Activated gamma-delta T cell (primary cell): ENCODE measurements around the gene TMEM234.

Experiments used
- DNase-seq: peaks from one replicate; lab custom pipeline; 2025; lab: John Stamatoyannopoulos, UW

TMEM234 gene

DNA sequence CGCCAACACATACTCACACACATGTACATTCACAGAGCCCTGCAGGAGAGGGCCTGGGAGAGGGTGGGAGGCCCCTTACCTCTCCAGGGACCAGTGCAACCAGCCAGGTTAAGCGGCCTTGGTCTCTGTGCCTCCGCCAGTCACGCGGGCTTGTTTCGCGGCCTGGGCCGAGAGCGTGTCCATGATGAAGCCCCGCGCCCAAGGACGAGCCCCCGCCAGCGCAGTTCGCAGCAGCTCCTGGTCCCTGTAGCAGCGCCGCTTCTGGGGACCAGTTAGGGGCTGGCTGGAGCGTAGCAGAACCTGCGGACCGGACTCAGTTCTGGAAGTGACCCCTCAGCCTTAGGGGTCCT lies 17.6 kb upstream of the TMEM234 start:
- no peak for DNase-seq

DNA sequence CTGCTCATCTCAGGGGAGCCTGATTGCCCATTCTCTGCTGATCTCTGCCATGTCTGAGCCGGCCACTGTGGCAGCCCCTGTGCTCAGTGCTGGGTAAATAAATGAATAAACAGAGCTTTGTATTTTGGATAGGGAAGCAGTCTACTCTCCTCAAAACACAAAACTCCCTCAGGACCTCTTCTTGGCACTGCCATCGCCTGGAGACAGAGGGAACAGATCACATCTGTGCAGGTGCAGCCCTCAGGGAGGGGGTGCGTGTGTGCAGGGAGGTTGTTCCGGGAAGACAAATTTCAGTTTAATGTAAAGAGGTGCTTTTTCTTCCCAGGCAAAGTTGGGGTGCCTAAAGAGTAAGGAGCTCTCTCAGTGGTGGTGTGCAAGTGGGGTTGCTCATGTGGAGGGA lies 17.2 kb upstream of the TMEM234 start:
- no peak for DNase-seq

DNA sequence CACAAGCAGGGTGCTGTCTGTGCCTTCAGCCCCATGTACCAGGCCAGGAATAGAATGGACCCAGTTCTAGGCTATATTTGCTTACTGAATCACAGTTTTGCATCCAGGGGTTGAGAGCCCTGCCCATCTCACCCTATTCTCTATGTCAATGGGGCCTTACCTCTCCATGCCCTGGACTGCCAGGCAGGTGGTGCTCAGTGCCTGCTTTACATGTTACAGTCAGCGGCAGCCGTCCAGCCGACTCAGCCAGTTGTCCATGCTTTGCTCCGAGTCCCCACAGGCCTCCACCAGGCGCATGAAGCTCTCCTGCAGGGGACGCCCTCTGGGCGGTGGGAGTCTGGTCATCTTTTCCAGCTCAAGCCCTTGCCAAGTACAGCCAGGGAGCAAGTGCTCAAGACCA lies 12.6 kb upstream of the TMEM234 start:
- DNase-seq, result no peak

DNA sequence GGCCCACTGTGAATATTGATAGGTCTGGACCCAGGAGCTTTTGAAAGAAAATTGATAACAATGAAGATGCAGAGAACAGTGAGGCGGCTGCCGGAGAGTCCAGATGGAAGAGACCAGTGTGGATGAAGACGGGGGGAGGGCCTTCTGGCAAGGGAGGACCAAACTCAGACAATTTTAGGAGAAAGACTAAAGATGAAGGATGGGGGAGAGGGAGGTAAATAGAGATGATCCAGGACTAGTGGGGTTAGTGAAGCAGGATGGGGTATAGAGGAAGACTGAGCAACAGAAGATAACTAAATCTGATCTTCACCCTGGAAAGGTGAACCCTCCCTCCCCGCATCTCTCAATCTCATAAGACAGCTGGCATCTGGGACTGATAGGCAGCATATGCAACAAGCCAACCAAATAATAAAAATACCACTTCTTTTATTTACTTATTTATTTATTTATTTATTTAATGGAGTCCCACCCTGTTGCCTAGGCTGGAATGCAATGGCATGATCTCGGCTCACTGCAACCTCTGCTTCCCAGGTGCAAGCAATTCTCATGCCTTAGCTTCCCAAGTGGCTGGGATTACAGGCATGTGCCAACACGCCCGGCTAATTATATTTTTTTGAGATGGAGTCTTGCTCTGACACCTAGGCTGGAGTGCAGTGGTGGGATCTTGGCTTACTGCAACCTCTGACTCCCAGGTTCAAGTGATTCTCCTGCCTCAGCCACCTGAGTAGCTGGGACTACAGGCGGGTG lies 10.6 kb upstream of the TMEM234 start:
- no peak for DNase-seq

GRCh38 chr1:32231843-32232432 lies 9.8 kb upstream of the TMEM234 start:
- DNase-seq, result no peak

DNA sequence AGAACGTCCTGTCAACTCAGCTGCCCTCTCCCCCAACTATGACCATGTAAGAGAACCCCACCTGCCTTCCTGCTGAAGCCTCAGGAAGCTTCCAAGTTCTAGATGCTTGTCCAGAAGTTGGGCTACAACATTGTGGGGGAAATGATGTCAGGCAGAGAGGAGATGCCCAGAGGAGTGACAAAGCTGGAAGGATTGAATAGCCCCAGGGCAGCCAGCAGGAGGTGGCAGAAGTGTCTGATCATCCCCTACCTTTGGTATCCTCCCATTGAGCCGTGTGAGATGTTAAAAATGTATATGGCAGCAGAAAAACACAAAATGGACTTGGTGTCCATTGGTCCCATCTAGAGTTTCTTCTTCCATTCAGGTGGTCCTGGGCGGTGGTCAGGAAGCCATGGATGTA lies 6.6 kb upstream of the TMEM234 start:
- DNase-seq, result no peak

DNA sequence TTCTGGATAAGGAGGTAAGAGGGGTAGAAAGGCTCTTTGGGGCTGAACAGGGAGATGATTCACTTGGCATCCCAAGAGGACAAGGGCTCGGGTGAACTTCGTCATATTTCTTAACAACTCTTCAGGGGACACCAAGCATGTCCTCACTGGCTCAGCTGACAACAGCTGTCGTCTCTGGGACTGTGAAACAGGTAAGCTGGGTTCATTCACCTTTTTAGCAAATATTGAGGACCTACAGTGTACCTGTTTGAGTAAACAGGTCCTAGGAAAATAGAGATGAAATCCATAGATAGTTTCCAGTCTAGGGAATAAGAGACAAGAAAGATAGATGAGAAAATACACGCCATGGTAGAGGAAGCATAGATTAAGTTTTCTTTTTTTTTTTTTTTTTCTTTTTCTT lies 2.1 kb upstream of the TMEM234 start:
- DNase-seq, result no peak

- no peak for DNase-seq
These were observed 1.5 kb upstream of the TMEM234 start for GRCh38 chr1:32223683-32224082.

DNA sequence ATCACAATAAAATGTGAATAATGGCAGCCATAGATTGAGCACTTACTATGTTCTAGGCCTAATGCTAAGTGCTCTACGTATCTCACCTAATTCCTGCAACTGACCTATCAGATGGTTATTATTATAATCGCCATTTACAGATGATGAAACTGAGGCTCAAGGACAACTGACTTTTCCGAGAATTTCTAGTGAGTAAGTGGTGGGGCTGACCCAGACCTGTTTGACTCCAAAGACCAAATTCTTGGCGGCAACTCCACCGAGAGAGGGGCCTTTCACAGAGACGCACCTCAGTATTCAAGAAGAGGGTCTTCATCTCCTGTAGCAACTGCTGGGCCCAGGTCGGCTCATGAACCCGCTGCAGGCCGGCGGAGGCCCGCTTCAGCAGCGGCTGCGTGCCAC lies 573 bp downstream of the TMEM234 start:
- DNase-seq, result no peak

DNA sequence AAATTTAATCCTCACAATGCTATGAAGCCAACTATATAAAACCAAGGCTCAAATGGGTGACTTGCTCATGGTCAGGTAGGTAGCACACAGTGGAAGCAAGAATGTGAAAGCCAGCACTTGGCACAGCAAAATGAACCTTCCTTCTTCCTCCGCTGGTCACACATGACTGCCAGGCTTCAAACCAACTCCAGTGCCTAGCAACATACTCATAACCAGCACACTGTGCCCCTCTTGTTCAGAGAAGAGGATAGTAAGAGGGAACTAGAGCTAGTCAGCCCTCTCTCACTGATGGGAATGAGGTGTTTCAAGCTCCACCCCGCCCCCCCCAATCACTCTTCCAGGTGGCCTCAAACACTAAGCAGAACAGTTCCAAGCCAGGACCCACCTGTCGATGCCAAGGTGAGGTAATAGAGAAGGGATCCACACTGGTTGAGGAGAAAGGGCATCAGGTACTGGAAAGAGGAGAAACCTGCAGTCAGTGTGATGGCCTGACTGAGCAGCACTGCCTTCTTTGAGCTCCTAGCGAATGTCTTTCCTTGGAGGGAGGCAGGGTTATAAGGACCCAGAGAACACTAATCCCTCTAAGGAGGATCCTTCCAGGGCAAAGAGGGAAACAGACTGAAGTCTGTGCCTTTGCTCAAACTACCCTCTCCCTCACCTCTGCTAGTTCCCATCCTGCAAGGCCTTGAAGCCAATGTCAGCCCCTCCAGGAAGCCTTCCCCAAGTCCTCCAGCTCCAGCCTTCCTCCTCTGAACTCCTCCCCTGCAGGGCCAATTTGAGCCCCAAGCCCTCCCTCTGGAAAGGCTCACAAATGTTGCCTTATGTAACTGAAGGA lies 1.2 kb downstream of the TMEM234 start:
- DNase-seq, result no peak

- no peak for DNase-seq
These were observed 3.1 kb downstream of the TMEM234 start for GRCh38 chr1:32219022-32219421.

DNA sequence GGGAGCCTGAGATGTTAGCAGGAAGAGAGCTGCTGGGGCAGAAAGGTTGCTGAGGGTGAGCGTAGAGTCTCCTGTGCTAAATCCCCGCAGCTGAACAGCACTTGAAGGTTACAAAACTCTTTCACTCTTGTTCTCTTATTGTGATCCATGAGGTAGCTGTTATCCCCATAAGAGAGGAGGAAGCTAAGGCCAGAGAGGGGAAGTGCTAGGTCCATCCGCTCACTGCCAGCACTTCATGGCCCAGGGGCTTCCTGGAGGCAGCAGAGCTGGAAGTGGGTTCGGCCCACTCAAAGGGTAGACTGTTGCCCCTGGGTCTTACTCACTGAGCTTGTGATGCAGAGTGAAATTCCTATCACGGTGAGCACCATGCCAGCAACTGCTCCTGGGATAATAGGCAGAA lies 5.6 kb downstream of the TMEM234 start:
- no peak for DNase-seq

DNA sequence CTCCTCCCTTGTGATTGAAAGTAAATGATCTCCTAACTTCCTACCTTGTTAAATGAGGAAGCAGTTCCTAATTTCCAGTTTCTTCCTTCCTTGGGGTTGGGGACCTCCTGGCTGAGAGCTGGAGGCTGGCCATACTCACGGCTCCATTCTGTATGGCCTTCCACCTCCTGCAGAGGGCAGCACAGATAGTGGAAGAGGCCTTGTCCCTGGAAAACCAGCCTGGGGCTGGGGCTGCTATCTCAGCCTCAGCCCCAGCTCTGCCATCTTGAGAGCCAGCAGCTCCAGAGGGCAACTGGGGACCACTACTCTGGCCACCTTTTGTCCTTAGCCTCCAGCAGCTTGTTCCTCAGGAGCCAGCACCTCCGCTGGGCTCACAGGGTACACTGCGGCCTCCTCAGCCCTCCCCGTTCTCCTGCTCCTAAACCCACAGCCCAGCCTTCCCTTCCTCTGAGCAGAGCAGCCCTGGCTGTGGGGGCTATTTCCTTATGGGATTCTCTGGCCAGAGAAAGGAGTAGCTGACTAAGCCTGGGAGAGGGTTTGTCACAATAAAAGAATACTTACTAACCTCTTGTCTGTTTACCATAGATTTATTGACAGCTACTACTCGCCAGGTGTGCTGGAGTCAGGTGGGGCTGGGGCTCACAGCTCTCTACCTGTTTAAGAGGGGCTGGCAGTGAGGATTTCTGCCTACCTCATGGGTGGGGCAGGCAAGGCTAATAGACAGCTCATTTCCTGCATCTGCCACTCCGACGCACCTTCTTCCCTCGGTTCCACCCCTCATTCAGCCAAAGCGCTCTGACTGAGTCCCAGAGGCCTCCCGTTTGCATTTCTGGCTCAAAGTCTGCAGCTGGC lies 6.3 kb downstream of the TMEM234 start:
- DNase-seq, result no peak

- DNase-seq, result no peak
These were observed 13.2 kb downstream of the TMEM234 start, which contains the start of gene DCDC2B for GRCh38 chr1:32208891-32209328. TSS of gene DCDC2B (plus strand) at chr1:32209089. CDS start at chr1:32209094, 5 bp downstream.

DNA sequence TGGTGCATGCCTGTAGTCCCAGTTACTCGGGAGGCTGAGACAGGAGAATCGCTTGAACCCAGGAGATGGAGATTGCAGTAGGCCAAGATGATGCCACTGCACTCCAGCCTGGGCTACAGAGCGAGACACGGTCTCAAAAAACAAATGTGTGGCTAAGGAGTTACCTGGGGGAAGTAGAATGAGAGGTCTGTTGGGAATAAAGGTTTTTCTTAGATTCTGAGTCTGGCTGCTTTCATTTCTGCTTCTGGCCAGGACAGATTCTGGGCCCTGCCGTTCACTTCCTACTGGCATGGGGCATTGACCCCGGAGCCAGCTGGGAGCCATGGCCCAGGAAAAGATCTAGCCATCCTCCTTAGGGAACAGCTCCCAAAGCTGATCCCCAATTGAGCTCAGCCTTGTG lies 13.7 kb downstream of the TMEM234 start:
- DNase-seq, result no peak

DNA sequence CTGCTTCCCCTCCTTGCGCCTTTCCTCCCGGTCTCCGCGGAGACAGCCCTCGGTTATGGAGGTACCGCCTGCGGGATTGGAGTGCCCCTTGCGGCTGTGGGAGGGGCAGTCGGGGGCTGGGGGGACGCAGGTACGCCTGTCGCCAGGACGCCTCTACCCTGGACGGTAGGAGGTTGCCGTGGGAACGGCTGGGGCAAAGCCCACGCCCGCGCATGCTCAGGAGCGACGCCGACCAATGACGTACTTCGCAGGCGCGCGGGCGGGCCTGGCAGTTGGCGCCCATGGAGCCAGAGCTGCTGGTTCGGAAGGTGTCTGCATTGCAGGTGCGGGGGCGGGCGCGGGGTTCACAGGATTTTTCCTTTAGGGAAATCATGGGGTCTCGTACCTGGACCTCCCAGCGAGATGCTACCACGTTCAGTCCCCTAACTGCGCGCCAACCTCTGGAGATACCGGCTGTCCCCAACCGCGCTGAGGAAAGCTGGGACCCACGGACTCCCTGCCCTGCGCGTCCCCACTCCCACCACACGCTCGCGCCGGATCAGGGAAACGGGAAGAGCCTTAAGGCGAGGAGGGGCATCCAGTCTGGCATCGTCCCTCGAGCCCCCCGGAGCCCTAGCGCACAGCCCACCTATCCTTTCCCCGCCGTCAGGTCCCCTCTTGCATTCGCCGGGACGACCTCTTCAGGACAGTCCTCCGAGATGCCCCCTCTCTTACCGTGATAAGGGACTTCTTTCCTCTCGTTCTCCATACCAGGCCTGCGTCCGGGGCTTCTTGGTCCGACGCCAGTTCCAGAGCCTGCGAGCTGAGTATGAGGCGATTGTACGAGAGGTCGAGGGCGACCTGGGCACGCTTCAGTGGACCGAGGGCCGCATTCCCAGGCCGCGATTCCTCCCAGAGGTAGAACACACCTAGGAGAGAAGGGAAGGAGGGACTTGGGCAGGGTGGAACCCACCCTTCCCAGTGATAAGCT lies 16.5 kb downstream of the TMEM234 start, which contains the start of gene IQCC:
Gene IQCC, plus strand, starts transcription at position 271 of the 970 bp plus-strand sequence. Its CDS starts 11 bp downstream, at position 282.
- DNase-seq, result peak; percentile 76

GRCh38 chr1:32204943-32205361 lies 17.2 kb downstream of the TMEM234 start:
- no peak for DNase-seq

- peak; percentile 59 for DNase-seq
These were observed 20.9 kb downstream of the TMEM234 start for GRCh38 chr1:32201011-32201855.

- peak; percentile 30 for DNase-seq
These were observed 21.7 kb downstream of the TMEM234 start, which contains the start of gene CCDC28B for GRCh38 chr1:32200226-32201010. TSS of gene CCDC28B (plus strand) at chr1:32200595. CDS start at chr1:32201936, 1,341 bp downstream.
